Kidney (tissue), 14 donors: Measurements from ENCODE around the gene C1QB. TPM values are rescaled to one million over a fixed set of nuclear protein-coding genes. Genes with fewer than 3 reads are reported as not detected.
A peak's percentile ranks its signal among the peaks of the same experiment; 100 is the strongest.

Experiments used
- DNase-seq, 5 donors: peaks; one replicate each; pipeline ENCODE4 v3.0.0-alpha.2; 2013 to 2020
- FAIRE-seq: peaks from 2 replicates; lab custom pipeline; 2012; peaks lifted over from hg19 to GRCh38; lab: Jason Lieb, UNC
- H3K27ac ChIP-seq, 2 donors: one replicate each; pipeline ENCODE4 v1.7.0; 2013; ENCODE audit warnings: low read depth in 2 of 2, low read length in 2 of 2, inconsistent platforms in 1 of 2
- H3K27me3 ChIP-seq: one replicate; pipeline ENCODE4 v1.7.1; 2013; ENCODE audit warnings: low read length, inconsistent platforms; ENCODE audit not compliant: control insufficient read depth, insufficient read depth
- H3K36me3 ChIP-seq, 3 donors: one replicate each; pipeline versions ENCODE4 v1.7.0 to v1.7.1; 2013; ENCODE audit warnings: low read length in 3 of 3, control low read depth in 1 of 3, inconsistent platforms in 1 of 3; ENCODE audit not compliant: insufficient read depth in 3 of 3, control insufficient read depth in 2 of 3
- H3K4me1 ChIP-seq, 3 donors: one replicate each; pipeline versions ENCODE4 v1.7.0 to v1.7.1; 2013; ENCODE audit warnings: low read length in 3 of 3, inconsistent platforms in 1 of 3, low read depth in 1 of 3; ENCODE audit not compliant: control insufficient read depth in 2 of 3, insufficient read depth in 2 of 3
- H3K4me3 ChIP-seq, 3 donors: one replicate each; pipeline versions ENCODE4 v1.7.0 to v1.8.1; 2013; ENCODE audit warnings: low read length in 3 of 3, control low read depth in 1 of 3, inconsistent platforms in 1 of 3
- H3K9ac ChIP-seq, 3 donors: one replicate each; pipeline versions ENCODE4 v1.7.0 to v1.7.1; 2013; ENCODE audit warnings: low read length in 3 of 3, control low read depth in 1 of 3, inconsistent platforms in 1 of 3
- H3K9me3 ChIP-seq, 3 donors: one replicate each; pipeline versions ENCODE4 v1.7.0 to v1.7.1; 2013; ENCODE audit warnings: low read length in 3 of 3, control low read depth in 1 of 3, inconsistent platforms in 1 of 3; ENCODE audit not compliant: control insufficient read depth in 2 of 3, insufficient read depth in 1 of 3
- CTCF ChIP-seq: IDR thresholded peaks from 3 replicates; pipeline ENCODE4 v1.5.1; 2012; ENCODE audit warnings: mild to moderate bottlenecking, moderate library complexity, borderline replicate concordance; ENCODE audit not compliant: insufficient read depth; ENCODE audit errors: extremely low read depth
- intact Hi-C: fragments of 100-400 bp; cut with DNase I; formaldehyde crosslinking; loops from one replicate; pipeline ENCODE4 v1.11.1; 2022
- polyA plus RNA-seq: library from polyadenylated mRNA; stranded (reverse); fragments of 350-450 nt; fragmentation: Illumina TruSeq; extraction: RNeasy Lipid Tissue Mini Kit (QIAGEN cat#74804); gene quantifications from one replicate; pipeline ENCODE4 v1.2.3, GENCODE V29; 2014; ENCODE audit warnings: low read depth, low replicate concordance; ENCODE audit not compliant: insufficient read depth
- total RNA-seq: library from RNA; stranded (reverse); fragmentation: NEBNext Ultra II Directional; extraction: Animal tissue kit (Norgen Biotek cat#: 25700); gene quantifications from one replicate; pipeline ENCODE4 v1.2.1, GENCODE V29; 2021
- donor health status: control.
- donor health status: control.
- donor health status: control.
- donor health status: control.
- donor health status: control.
- donor health status: DM: yes; HTN: yes; CAD: no.
- donor health status: Normal renal cell carcinoma (clear cell type).

The C1QB gene
- total and polyA plus RNA-seq, 2 donors from 2014 or later: 95.1 to 296 TPM

DNA sequence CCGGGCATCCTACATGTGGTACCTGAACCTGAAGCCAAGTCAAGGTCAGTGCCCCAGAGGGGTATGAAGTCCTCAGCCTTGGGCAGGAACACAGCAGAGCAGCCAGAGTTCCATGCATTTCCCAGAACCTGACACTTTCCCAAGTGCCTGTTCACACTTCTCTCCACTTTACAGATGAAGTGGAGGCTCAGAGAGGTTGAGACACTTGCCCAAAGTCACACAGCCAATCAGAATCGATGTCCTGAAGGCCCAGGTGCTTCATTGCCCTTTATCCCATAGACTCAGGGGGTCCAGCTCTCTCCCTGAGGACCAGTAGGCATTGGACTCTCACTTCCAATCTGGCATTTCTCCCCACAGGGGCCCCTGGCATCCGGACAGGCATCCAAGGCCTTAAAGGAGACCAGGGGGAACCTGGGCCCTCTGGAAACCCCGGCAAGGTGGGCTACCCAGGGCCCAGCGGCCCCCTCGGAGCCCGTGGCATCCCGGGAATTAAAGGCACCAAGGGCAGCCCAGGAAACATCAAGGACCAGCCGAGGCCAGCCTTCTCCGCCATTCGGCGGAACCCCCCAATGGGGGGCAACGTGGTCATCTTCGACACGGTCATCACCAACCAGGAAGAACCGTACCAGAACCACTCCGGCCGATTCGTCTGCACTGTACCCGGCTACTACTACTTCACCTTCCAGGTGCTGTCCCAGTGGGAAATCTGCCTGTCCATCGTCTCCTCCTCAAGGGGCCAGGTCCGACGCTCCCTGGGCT is 14.4 kb upstream of the C1QB start:
- Histone ChIP-seq H3K27ac (no peak overlapping the region), H3K27me3 (no peaks in the 10 kb centered on the region), H3K36me3 (no peaks in the 10 kb centered on the region), H3K9me3 (no peaks in the 10 kb centered on the region), H3K9ac (no peak overlapping the region), H3K4me3 (no peak overlapping the region), H3K4me1 (peaks cover 0 to 3% (median 0%) of the 10 kb centered on the region in 3 donors)
- intact Hi-C loops: no loop called here
- TF ChIP-seq CTCF: no peak
- FAIRE-seq: no peak
- DNase-seq: no peak

DNA sequence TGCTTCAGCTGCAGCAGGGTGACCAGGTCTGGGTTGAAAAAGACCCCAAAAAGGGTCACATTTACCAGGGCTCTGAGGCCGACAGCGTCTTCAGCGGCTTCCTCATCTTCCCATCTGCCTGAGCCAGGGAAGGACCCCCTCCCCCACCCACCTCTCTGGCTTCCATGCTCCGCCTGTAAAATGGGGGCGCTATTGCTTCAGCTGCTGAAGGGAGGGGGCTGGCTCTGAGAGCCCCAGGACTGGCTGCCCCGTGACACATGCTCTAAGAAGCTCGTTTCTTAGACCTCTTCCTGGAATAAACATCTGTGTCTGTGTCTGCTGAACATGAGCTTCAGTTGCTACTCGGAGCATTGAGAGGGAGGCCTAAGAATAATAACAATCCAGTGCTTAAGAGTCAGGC is 13.8 kb upstream of the C1QB start:
- TF ChIP-seq CTCF: no peak
- DNase-seq: peak in 1 of 5 donors; percentile 33
- Histone ChIP-seq H3K9ac (no peak overlapping the region), H3K9me3 (no peaks in the 10 kb centered on the region), H3K36me3 (no peaks in the 10 kb centered on the region), H3K4me1 (peaks cover 0 to 3% (median 0%) of the 10 kb centered on the region in 3 donors), H3K4me3 (no peak overlapping the region), H3K27ac (no peak overlapping the region), H3K27me3 (no peaks in the 10 kb centered on the region)
- FAIRE-seq: no peak
- intact Hi-C loops: no loop called here

- Histone ChIP-seq H3K36me3 (no peaks in the 10 kb centered on the region), H3K27ac (no peak overlapping the region), H3K9me3 (no peaks in the 10 kb centered on the region), H3K27me3 (no peaks in the 10 kb centered on the region), H3K4me3 (no peak overlapping the region), H3K4me1 (peaks cover 0 to 3% (median 0%) of the 10 kb centered on the region in 3 donors), H3K9ac (no peak overlapping the region)
- intact Hi-C loops: loop anchor here (5.0 kb wide), 1 partner anchor 219 kb away; no protein-coding TSS in a partner anchor
- FAIRE-seq (no peak), DNase-seq (no peak)
- no peak for TF ChIP-seq CTCF
Measured at GRCh38 chr1:22641247-22641646, 11.8 kb upstream of the C1QB start.
